Suprapubic skin (tissue), 4 donors: ENCODE measurements around the gene PDE6H. TPM values are rescaled to one million over a fixed set of nuclear protein-coding genes. Genes with fewer than 3 reads are reported as not detected.
A peak's percentile ranks its signal among the peaks of the same experiment; 100 is the strongest.

ENCODE experiments used
- DNase-seq, 2 donors: peaks; one replicate each; pipeline ENCODE4 v3.0.0-alpha.2; 2019; ENCODE audit warnings: low spot score in 2 of 2
- H3K27ac ChIP-seq: fragments of 200-600 bp; sonication (generic); one replicate; pipeline ENCODE4 v1.5.1; 2019
- H3K27me3 ChIP-seq: fragments of 200-600 bp; sonication (generic); one replicate; pipeline ENCODE4 v1.5.1; 2019
- H3K36me3 ChIP-seq: fragments of 200-600 bp; sonication (generic); one replicate; pipeline ENCODE4 v1.5.1; 2019
- H3K4me1 ChIP-seq: fragments of 200-600 bp; sonication (generic); one replicate; pipeline ENCODE4 v1.5.1; 2019
- H3K4me3 ChIP-seq: fragments of 200-600 bp; sonication (generic); one replicate; pipeline ENCODE4 v1.5.1; 2019; ENCODE audit warnings: mild to moderate bottlenecking
- H3K9me3 ChIP-seq: fragments of 200-600 bp; sonication (generic); one replicate; pipeline ENCODE4 v1.5.1; 2019
- CTCF ChIP-seq, 2 donors: fragments of 200-600 bp in 1 of 2; fragments of 450-650 bp in 1 of 2; sonication (generic) in 1 of 2; IDR thresholded peaks; one replicate each; pipeline ENCODE4 v1.5.1; 2016 to 2019; ENCODE audit warnings: antibody characterized with exemption in 2 of 2, mild to moderate bottlenecking in 1 of 2, moderate library complexity in 1 of 2
- EP300 ChIP-seq: sonication (generic); formaldehyde crosslinking; IDR thresholded peaks from one replicate; pipeline ENCODE4 v1.6.1; 2017; ENCODE audit warnings: antibody characterized with exemption
- POLR2A ChIP-seq, 2 donors: fragments of 450-650 bp; IDR thresholded peaks; one replicate each; pipeline ENCODE4 v1.6.1; 2017; ENCODE audit warnings: antibody characterized with exemption in 2 of 2, mild to moderate bottlenecking in 2 of 2, moderate library complexity in 2 of 2
- POLR2AphosphoS5 ChIP-seq, 3 donors: sonication (generic); formaldehyde crosslinking; IDR thresholded peaks; one replicate each; pipeline ENCODE4 v1.6.1; 2017; ENCODE audit warnings: antibody characterized with exemption in 3 of 3
- WGBS: methylation state at CpG from one replicate; pipeline ENCODE4 v1.1.5; 2018; 5-methylcytosine and 5-hydroxymethylcytosine counted together
- total RNA-seq, 4 donors: library from RNA; depleted of rRNA; stranded (reverse); fragments of >200 nt; gene quantifications; one replicate each; pipeline ENCODE4 v1.1.0, GENCODE V29; 2016

PDE6H gene
- total RNA-seq, 4 donors from 2014 or later, result not detected

DNA sequence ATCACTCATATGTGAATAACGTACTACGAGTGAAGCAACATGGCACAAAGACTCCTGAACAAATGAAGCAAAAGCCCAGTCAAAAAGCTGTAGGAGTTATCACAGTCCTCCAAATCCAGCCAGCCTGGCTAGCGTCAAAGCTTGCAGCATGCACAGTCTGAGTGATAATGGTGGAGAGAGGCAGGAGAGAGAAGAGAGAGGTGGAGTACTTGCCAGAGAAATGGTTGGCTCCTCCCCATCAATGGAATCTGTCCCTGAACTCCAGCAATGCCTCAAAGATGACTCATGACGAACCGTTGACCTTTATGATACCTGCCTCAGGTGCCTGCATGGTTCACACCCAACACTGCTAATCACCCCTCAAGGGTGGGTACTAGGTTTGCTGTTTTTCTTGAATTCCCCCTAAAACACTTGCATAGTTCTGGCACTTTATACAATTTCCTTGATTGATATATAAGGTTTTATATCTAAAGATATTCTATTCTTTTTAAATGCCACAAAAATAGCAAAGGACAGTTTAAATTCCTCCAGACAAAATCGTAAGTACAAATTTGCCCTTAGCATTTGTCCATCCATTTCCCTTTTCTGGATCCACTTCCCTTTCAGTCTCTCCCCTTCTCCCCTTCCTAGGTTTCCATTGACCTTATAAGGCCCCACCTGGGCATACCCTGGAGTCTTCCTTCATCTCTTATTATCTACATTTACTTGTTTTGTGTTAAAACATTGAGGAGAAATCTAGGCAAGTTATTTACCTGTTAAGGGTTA lies 21.7 kb upstream of the PDE6H start:
- 69% methylated on average over 6 of the region's 6 CpGs for WGBS
- Histone ChIP-seq H3K4me3 (no peak overlapping the region), H3K4me1 (peaks cover 65% of the 10 kb centered on the region), H3K27ac (no peak overlapping the region), H3K27me3 (no peaks in the 10 kb centered on the region), H3K36me3 (peaks cover 11% of the 10 kb centered on the region), H3K9me3 (no peaks in the 10 kb centered on the region)
- DNase-seq, result no peak
- TF ChIP-seq CTCF (IDR thresholded peaks at IDR 0.05), result no peak
- TF ChIP-seq EP300, result no peak
- no peak for TF ChIP-seq POLR2AphosphoS5 (IDR thresholded peaks at IDR 0.05)
- TF ChIP-seq POLR2A (IDR thresholded peaks at IDR 0.05), result no peak

GRCh38 chr12:14951851-14952250 lies 21.0 kb upstream of the PDE6H start:
- DNase-seq, result no peak
- Histone ChIP-seq H3K4me1 (peaks cover 65% of the 10 kb centered on the region), H3K27me3 (no peaks in the 10 kb centered on the region), H3K27ac (peak overlapping the region; percentile 57), H3K36me3 (peaks cover 8% of the 10 kb centered on the region), H3K4me3 (no peak overlapping the region), H3K9me3 (no peaks in the 10 kb centered on the region)
- TF ChIP-seq CTCF (IDR thresholded peaks at IDR 0.05) (no peak), EP300 (no peak), POLR2AphosphoS5 (IDR thresholded peaks at IDR 0.05) (no peak), POLR2A (IDR thresholded peaks at IDR 0.05) (no peak)
- WGBS, result 16% methylated on average over 1 of the region's 1 CpG

DNA sequence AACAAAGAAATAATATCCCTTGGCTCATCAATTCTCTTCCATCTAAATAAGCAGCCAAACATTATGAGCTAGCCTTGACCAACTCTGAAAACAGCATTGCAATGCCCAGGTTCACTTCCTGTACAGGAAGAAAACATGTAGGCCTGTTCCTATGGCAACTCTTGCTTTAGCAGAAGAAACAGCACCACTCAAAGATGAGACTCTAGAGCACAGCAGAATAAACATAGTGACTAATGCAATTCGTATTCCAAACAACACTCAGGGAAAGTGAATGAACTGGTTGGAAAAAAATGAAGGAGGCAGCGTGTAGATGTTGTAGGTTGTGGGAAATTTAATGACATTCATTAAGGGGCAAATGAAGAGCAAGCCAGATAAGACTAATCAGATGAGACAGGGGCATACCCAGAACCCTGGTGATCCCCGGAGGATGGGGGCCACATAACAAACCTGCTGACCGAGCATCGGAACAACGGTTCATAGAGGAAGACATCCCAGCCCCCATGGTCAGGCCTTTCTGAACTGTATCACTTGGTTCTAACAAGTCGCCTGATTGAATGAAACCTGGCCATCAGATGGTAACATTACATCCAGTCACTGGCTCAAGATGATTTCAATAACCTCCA lies 20.4 kb upstream of the PDE6H start:
- no peaks in the 10 kb centered on the region for H3K27me3 ChIP-seq
- H3K4me1 ChIP-seq, result peaks cover 63% of the 10 kb centered on the region
- TF ChIP-seq POLR2AphosphoS5 (IDR thresholded peaks at IDR 0.05), result no peak
- no peak for TF ChIP-seq CTCF (IDR thresholded peaks at IDR 0.05)
- no peak for TF ChIP-seq POLR2A (IDR thresholded peaks at IDR 0.05)
- no peak for TF ChIP-seq EP300
- H3K36me3 ChIP-seq, result peaks cover 8% of the 10 kb centered on the region
- H3K9me3 ChIP-seq, result no peaks in the 10 kb centered on the region
- no peak overlapping the region for H3K4me3 ChIP-seq
- WGBS, result 47% methylated on average over 7 of the region's 7 CpGs
- H3K27ac ChIP-seq, result peak overlapping the region; percentile 57
- no peak for DNase-seq

DNA sequence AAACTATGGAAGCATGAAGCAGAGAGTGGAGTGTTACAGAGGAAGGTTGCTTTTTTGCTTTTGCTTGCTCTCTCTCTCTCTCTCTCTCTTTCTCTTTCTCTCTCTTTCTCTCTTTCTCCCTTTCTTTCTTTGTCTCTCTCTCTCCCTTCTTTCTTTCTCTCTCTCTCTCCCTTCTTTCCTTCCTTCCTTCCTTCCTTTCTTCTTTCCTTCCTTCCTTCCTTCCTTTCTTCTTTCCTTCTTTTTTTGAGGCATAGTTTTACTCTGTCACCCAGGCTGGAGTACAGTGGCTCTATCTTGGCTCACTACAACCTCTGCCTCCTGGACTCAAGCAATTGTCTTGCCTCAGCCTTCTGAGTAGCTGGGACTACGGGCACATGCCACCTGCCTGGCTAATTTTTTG lies 19.1 kb upstream of the PDE6H start:
- no peaks in the 10 kb centered on the region for H3K27me3 ChIP-seq
- DNase-seq, result no peak
- no peaks in the 10 kb centered on the region for H3K9me3 ChIP-seq
- peaks cover 63% of the 10 kb centered on the region for H3K4me1 ChIP-seq
- TF ChIP-seq EP300, result no peak
- no peak for TF ChIP-seq POLR2AphosphoS5 (IDR thresholded peaks at IDR 0.05)
- TF ChIP-seq CTCF (IDR thresholded peaks at IDR 0.05), result no peak
- WGBS, result 100% methylated on average over 1 of the region's 1 CpG
- peak overlapping the region; percentile 1 for H3K27ac ChIP-seq
- H3K36me3 ChIP-seq, result peaks cover 5% of the 10 kb centered on the region
- no peak overlapping the region for H3K4me3 ChIP-seq

DNA sequence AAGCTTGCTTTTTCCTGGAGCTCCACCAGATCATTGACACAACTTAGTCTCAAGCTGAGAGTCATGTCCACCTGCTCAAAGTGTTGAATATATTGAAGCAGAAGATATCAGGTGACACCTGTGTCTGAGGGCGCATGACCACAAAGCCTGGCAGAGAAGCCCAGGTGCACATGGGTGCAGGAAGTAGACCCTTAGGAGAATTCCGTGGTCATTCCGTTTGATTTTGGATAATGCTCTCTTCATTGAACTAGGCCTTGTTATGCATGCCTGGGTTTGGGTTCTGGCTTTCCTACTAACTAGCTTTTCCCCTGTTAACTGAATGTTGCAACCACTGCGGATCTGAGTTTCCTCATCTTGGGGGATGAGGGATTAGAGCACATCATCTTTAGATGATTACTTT lies 18.6 kb upstream of the PDE6H start:
- Histone ChIP-seq H3K27me3 (no peaks in the 10 kb centered on the region), H3K27ac (no peak overlapping the region), H3K36me3 (peaks cover 5% of the 10 kb centered on the region), H3K9me3 (no peaks in the 10 kb centered on the region), H3K4me1 (peaks cover 57% of the 10 kb centered on the region), H3K4me3 (no peak overlapping the region)
- 85% methylated on average over 4 of the region's 4 CpGs for WGBS
- TF ChIP-seq EP300 (no peak), CTCF (IDR thresholded peaks at IDR 0.05) (no peak), POLR2AphosphoS5 (IDR thresholded peaks at IDR 0.05) (no peak), POLR2A (IDR thresholded peaks at IDR 0.05) (no peak)
- DNase-seq, result no peak
